LNCAP (cell line): ENCODE data around the gene PEPD.

Source experiments
- CTCF ChIP-seq: fragments of 450-650 bp; IDR thresholded peaks from 2 replicates; pipeline ENCODE4 v1.5.1; 2017; ENCODE audit warnings: mild to moderate bottlenecking

Gene PEPD

GRCh38 chr19:33429891-33430673 is 91.5 kb downstream of the PEPD start:
- TF ChIP-seq CTCF = no peak

DNA sequence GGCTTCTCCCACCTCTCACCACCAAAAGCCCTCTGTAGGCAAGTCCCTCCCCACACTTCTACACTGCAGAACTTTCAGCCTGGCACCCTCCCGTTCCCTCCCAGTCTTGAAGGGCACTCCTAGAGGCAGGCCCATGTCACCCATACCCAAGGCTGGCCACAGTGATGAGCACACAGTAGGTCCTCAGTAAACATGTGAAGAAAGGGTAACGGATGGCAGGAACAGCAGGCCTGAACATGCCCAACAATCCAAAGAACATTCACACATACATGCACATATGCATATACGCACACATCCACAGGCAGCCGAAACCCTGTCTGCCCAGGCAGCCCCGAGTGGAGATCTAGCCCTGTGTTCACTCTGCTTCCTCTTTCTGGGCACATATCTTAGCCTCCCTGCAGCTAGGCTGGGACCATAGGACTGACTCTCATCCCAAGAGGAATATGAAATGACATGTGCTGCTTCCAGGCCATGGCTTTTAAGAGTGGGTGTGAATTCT is 92.9 kb downstream of the PEPD start:
- TF ChIP-seq CTCF = no peak

DNA sequence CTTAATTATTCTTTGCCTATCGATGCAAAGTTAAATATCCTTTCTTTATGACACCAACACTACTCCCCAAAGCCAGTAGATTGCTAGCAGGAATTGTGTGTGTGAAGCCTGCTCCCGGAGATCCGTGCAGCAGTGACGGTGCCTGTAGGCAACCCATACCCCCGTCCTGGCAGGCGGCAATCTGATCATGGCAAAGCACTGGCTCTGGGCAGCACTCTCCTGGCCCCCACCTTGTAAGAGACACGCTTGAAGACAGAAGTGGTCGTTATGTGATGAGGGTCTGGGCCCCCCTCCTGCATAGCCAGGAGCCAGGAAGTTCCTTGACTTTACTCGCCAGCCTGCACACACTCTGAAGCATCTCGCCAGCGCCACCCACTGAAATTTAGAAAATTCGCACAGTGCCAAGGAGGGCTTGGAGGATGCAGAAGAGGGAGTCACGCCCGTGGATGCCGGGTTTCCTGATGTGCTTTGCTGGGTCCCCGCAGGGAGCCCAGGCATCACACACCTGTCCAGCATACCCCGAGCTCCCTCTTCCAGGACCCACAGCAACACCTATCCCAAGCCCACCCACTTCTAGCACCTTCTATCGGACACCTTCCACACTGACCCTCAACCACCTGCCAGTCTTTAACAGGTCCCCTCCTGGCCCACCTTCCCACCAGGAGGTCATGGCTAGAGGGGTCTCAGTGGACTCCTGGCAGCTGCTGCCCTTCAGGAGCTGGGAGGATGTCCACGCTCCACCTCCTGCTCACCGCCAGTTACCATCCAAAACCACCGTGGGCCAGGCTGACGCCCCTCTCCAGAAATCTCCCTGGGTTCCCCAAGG is 93.6 kb downstream of the PEPD start:
- TF ChIP-seq CTCF = no peak

GRCh38 chr19:33426621-33427361 is 94.8 kb downstream of the PEPD start:
- no peak for TF ChIP-seq CTCF

DNA sequence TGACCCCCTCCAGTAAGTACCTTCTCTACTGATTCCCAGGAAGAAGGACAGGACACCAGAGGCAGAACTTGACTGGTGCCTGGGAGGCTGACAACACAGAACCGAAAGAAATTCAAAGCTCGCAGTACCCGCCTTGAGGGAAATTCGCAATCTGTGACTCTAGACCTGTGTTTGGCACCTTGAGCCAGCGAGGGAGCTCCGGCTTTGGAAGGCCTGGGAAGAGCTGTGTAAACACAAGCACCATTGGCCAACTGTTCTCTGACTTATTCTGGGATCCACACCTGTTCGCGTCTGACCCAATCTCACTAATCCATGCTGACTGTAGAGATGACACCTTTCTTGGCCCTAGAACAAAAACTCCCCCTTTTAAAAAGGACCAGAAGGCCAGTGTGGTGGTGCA is 97.4 kb downstream of the PEPD start:
- TF ChIP-seq CTCF = no peak

GRCh38 chr19:33422369-33423180 is 99.0 kb downstream of the PEPD start:
- TF ChIP-seq CTCF = no peak
